CD14-positive monocyte (primary cell): ENCODE results near the gene PATJ. TPM values are rescaled to one million over a fixed set of nuclear protein-coding genes. Genes with fewer than 3 reads are reported as not detected.
"Not testable (repeated sequence)": the region's sequence is repeated elsewhere in the genome, so short reads cannot be mapped to it uniquely, and the experiment has no call there.

ENCODE experiments used
- DNase-seq, 3 donors: peaks; one replicate each; pipeline ENCODE4 v3.0.0-alpha.2; 2011 to 2022
- H2AFZ ChIP-seq: 2 replicates; pipeline ENCODE4 v1.6.0; 2012; ENCODE audit warnings: mild to moderate bottlenecking, low read depth, low read length, inconsistent platforms; ENCODE audit not compliant: insufficient read depth, poor library complexity, severe bottlenecking
- H3K27ac ChIP-seq, 2 donors: 1 replicate in 1 of 2; 2 replicates in 1 of 2; pipeline ENCODE4 v1.5.1; 2012 to 2013; ENCODE audit warnings: low read length in 2 of 2, control low read depth in 1 of 2, inconsistent platforms in 1 of 2, low read depth in 1 of 2, mild to moderate bottlenecking in 1 of 2
- H3K27me3 ChIP-seq, 2 donors: one replicate each; pipeline versions ENCODE4 v1.6.0 to v1.6.1; 2011 to 2013; ENCODE audit warnings: low read length in 2 of 2; ENCODE audit not compliant: control insufficient read depth in 2 of 2, insufficient read depth in 2 of 2
- H3K36me3 ChIP-seq, 2 donors: replicated peaks in 1 of 2; 1 replicate in 1 of 2; 2 replicates in 1 of 2; pipeline versions ENCODE4 v1.5.1 to v1.6.1; 2012 to 2013; ENCODE audit warnings: low read length in 2 of 2, control low read depth in 1 of 2, inconsistent platforms in 1 of 2, mild to moderate bottlenecking in 1 of 2; ENCODE audit not compliant: insufficient read depth in 2 of 2, control insufficient read depth in 1 of 2
- H3K4me1 ChIP-seq, 2 donors: 1 replicate in 1 of 2; 2 replicates in 1 of 2; pipeline versions ENCODE4 v1.5.1 to v1.6.1; 2012 to 2013; ENCODE audit warnings: low read length in 2 of 2, control low read depth in 1 of 2, inconsistent platforms in 1 of 2, mild to moderate bottlenecking in 1 of 2, moderate library complexity in 1 of 2; ENCODE audit not compliant: insufficient read depth in 2 of 2, control insufficient read depth in 1 of 2
- H3K4me2 ChIP-seq: replicated peaks from 2 replicates; pipeline ENCODE3; 2012; ENCODE audit warnings: low read length, moderate library complexity, mild to moderate bottlenecking; ENCODE audit not compliant: poor library complexity, severe bottlenecking; ENCODE audit errors: extremely low read depth
- H3K4me3 ChIP-seq, 3 experiments: fragments of 200-600 bp in 1 of 3; sonication (generic) in 1 of 3; replicated peaks in 1 of 3; 1 replicate in 2 of 3; 2 replicates in 1 of 3; pipeline ENCODE4 v1.5.1; 2011 to 2013; ENCODE audit warnings: low read length in 3 of 3, mild to moderate bottlenecking in 3 of 3, control low read depth in 2 of 3, low read depth in 2 of 3, inconsistent platforms in 1 of 3, moderate library complexity in 1 of 3
- H3K79me2 ChIP-seq: 2 replicates; pipeline ENCODE4 v1.6.0; 2012; ENCODE audit warnings: mild to moderate bottlenecking, control low read depth, inconsistent platforms, low read length, moderate library complexity; ENCODE audit not compliant: insufficient read depth
- H3K9ac ChIP-seq: 2 replicates; pipeline ENCODE4 v1.6.0; 2017; ENCODE audit warnings: low read length, mild to moderate bottlenecking; ENCODE audit not compliant: insufficient read depth, poor library complexity, severe bottlenecking
- H3K9me3 ChIP-seq, 2 donors: replicated peaks in 1 of 2; 1 replicate in 1 of 2; 2 replicates in 1 of 2; pipeline versions ENCODE4 v1.5.1 to v1.6.1; 2012 to 2013; ENCODE audit warnings: low read length in 2 of 2, control low read depth in 1 of 2; ENCODE audit not compliant: control insufficient read depth in 1 of 2, insufficient read depth in 1 of 2
- H4K20me1 ChIP-seq: 2 replicates; pipeline ENCODE4 v1.6.0; 2012; ENCODE audit warnings: mild to moderate bottlenecking, low read length, control low read depth, moderate library complexity; ENCODE audit not compliant: insufficient read depth
- H3K27ac Mint-ChIP-seq, 7 donors: one replicate each; pipeline ENCODE4 v1.8.0; 2020; ENCODE audit warnings: mild to moderate bottlenecking in 7 of 7, mixed read lengths in 7 of 7, moderate library complexity in 6 of 7, inconsistent platforms in 2 of 7
- H3K27me3 Mint-ChIP-seq, 3 donors: one replicate each; pipeline ENCODE4 v1.8.0; 2021 to 2022; ENCODE audit warnings: low read depth in 3 of 3, mild to moderate bottlenecking in 3 of 3, mixed read lengths in 3 of 3, moderate library complexity in 3 of 3, inconsistent platforms in 1 of 3
- H3K36me3 Mint-ChIP-seq, 2 donors: one replicate each; pipeline ENCODE4 v1.8.0; 2020; ENCODE audit warnings: mixed read lengths in 2 of 2, inconsistent platforms in 1 of 2, mild to moderate bottlenecking in 1 of 2
- H3K4me1 Mint-ChIP-seq: one replicate; pipeline ENCODE4 v1.8.0; 2020; ENCODE audit warnings: mild to moderate bottlenecking, mixed read lengths
- H3K4me3 Mint-ChIP-seq, 2 donors: one replicate each; pipeline ENCODE4 v1.8.0; 2020; ENCODE audit warnings: mild to moderate bottlenecking in 2 of 2, mixed read lengths in 2 of 2, moderate library complexity in 1 of 2
- H3K9me3 Mint-ChIP-seq, 7 donors: one replicate each; pipeline ENCODE4 v1.8.0; 2020 to 2022; ENCODE audit warnings: mixed read lengths in 7 of 7, mild to moderate bottlenecking in 6 of 7, moderate library complexity in 6 of 7, inconsistent platforms in 2 of 7
- WGBS: methylation state at CpG from one replicate; pipeline ENCODE4 v1.1.5; 2013; ENCODE audit warnings: missing lambda C conversion rate; ENCODE audit not compliant: insufficient coverage; 5-methylcytosine and 5-hydroxymethylcytosine counted together
- intact Hi-C, 2 donors: fragments of 100-400 bp; cut with micrococcal nuclease; formaldehyde crosslinking; loops; one replicate each; pipeline versions ENCODE4 v1.15.0 to v1.15.1; 2023
- polyA plus RNA-seq, 3 donors: library from polyadenylated mRNA; depleted of rRNA in 1 of 3; unstranded in 2 of 3; stranded (reverse) in 1 of 3; fragments of 300-500 nt in 2 of 3; fragments of >200 nt in 1 of 3; fragmentation: Illumina TruSeq in 2 of 3; gene quantifications; 1 replicate in 2 of 3; 2 replicates in 1 of 3; pipeline ENCODE4 v1.2.3, GENCODE V29; 2012 to 2021
- TF ChIP-seq, protein P1 (sequence below): fragments of 200-600 bp; IDR thresholded peaks from one replicate; pipeline ENCODE4 v1.8.0; 2022; ENCODE audit warnings: antibody characterized with exemption, mild to moderate bottlenecking

PATJ gene
- polyA plus RNA-seq, 3 donors, result 0.01 to 0.23 TPM; not detected in 1

DNA sequence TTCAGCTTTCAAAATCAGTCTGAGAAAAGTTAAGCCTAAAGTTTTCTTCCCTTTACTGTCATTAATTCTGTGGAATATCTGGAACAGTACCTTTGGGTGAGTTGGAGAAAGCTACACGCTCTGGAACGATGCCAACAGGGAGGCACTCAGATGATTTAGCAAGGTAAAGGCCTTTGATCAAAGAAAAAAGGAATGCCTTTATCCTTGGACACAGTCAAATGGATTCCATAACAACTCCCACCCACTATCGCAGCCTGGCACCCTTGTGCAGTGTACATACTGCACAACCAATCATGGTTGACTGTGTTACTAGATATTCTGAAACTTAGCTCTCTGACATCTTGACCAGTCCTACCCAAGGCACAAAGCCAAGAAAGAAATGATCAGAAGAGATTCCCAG lies 218.7 kb downstream of the PATJ start:
- Histone ChIP-seq H3K9ac (no peak overlapping the region), H3K36me3 (no peaks in the 10 kb centered on the region), H3K79me2 (no peaks in the 10 kb centered on the region), H3K4me1 (no peaks in the 10 kb centered on the region), H3K4me2 (no peak overlapping the region), H3K9me3 (no peaks in the 10 kb centered on the region), H3K27ac (no peak overlapping the region), H4K20me1 (no peaks in the 10 kb centered on the region), H3K27me3 (no peaks in the 10 kb centered on the region), H3K4me3 (no peak overlapping the region), H2AFZ (no peak overlapping the region)
- Mint-ChIP-seq H3K4me3 (no peak overlapping the region), H3K9me3 (peaks cover 0 to 3% (median 2%) of the 10 kb centered on the region in 7 donors), H3K4me1 (no peaks in the 10 kb centered on the region), H3K36me3 (no peaks in the 10 kb centered on the region), H3K27me3 (peaks cover 0 to 1% (median 0%) of the 10 kb centered on the region in 3 donors), H3K27ac (no peak overlapping the region)
- WGBS, result no CpG with 5 or more reads among the region's 3 CpGs
- TF ChIP-seq, protein P1, sequence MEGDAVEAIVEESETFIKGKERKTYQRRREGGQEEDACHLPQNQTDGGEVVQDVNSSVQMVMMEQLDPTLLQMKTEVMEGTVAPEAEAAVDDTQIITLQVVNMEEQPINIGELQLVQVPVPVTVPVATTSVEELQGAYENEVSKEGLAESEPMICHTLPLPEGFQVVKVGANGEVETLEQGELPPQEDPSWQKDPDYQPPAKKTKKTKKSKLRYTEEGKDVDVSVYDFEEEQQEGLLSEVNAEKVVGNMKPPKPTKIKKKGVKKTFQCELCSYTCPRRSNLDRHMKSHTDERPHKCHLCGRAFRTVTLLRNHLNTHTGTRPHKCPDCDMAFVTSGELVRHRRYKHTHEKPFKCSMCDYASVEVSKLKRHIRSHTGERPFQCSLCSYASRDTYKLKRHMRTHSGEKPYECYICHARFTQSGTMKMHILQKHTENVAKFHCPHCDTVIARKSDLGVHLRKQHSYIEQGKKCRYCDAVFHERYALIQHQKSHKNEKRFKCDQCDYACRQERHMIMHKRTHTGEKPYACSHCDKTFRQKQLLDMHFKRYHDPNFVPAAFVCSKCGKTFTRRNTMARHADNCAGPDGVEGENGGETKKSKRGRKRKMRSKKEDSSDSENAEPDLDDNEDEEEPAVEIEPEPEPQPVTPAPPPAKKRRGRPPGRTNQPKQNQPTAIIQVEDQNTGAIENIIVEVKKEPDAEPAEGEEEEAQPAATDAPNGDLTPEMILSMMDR, result no peak
- intact Hi-C loops, result no loop called here
- no peak for DNase-seq

DNA sequence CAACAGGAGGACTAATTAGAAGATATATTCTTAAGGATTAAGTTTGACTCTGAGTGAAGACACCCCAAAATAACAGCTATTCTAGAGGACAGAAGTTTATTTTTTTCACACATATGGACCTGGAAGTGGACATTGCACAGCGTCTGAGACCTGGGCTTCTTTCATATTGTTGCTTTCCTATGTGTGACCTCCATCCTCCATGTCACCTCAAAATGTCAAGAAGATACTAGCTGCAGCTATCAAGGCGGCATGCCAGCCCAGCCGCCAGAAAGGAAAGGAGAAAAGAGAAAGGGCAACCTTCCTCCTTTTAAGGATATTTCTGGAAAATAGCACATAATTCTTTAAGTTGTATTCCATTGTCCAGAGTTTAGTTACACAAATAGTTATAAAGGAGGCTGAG lies 220.4 kb downstream of the PATJ start:
- no peak overlapping the region for H3K4me2 ChIP-seq
- Mint-ChIP-seq H3K27ac (no peak overlapping the region), H3K4me1 (no peaks in the 10 kb centered on the region), H3K36me3 (no peaks in the 10 kb centered on the region), H3K9me3 (peaks cover 0 to 6% (median 2%) of the 10 kb centered on the region in 7 donors), H3K4me3 (no peak overlapping the region), H3K27me3 (peaks cover 0 to 1% (median 0%) of the 10 kb centered on the region in 3 donors)
- no peak for DNase-seq
- H3K79me2 ChIP-seq, result no peaks in the 10 kb centered on the region
- no peaks in the 10 kb centered on the region for H4K20me1 ChIP-seq
- TF ChIP-seq, protein P1, result no peak
- H3K9me3 ChIP-seq, result no peaks in the 10 kb centered on the region
- no peaks in the 10 kb centered on the region for H3K4me1 ChIP-seq
- H3K36me3 ChIP-seq, result no peaks in the 10 kb centered on the region
- no peaks in the 10 kb centered on the region for H3K27me3 ChIP-seq
- no peak overlapping the region for H3K27ac ChIP-seq
- no CpG with 5 or more reads among the region's 3 CpGs for WGBS
- no peak overlapping the region for H2AFZ ChIP-seq
- intact Hi-C loops, result no loop called here
- no peak overlapping the region for H3K9ac ChIP-seq
- no peak overlapping the region for H3K4me3 ChIP-seq

DNA sequence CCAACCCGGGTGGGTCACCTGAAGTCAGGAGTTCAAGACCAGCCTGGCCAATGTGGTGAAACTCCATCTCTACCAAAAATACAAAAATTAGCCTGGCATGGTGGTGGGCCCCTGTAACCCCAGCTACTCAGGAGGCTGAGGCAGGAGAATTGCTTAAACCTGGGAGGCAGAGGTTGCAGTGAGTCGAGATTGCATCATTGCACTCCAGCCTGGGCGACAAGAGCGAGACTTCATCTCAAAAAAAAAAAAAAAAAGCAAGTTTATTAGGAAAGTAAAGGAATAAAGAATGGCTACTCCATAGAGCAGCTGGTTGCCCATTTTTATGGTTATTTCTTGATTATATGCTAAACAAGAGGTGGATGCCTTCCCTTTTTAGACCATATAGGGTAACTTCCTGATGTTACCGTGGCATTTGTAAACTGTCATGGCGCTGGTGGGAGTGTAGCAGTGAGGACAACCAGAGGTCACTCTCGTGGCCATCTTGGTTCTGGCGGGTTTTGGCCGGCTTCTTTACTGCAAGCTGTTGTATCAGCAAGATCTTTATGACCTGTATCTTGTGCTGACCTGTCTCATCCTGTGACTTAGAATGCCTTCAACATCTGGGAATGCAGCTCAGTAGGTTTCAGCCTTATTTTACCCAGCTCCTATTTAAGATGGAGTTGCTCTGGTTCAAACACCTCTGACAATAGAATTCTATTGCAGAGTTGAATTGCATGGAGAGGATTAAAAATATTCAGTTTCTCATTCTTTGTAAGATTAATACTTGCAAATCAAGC lies 224.4 kb downstream of the PATJ start:
- H3K9me3 ChIP-seq, H3K27me3 ChIP-seq, H3K36me3 Mint-ChIP-seq, H3K9ac ChIP-seq, H3K27ac Mint-ChIP-seq, H3K9me3 Mint-ChIP-seq, H3K4me3 Mint-ChIP-seq, H2AFZ ChIP-seq, H3K4me2 ChIP-seq, H3K27ac ChIP-seq, H3K79me2 ChIP-seq, DNase-seq, H4K20me1 ChIP-seq, H3K4me1 ChIP-seq, H3K4me3 ChIP-seq, H3K36me3 ChIP-seq, H3K4me1 Mint-ChIP-seq, H3K27me3 Mint-ChIP-seq, intact Hi-C loops: not testable (repeated sequence)
- WGBS, result 100% methylated on average over 5 of the region's 9 CpGs
